ENCODE data around the gene PPP1R3D. TPM values are rescaled to one million over a fixed set of nuclear protein-coding genes. Genes with fewer than 3 reads are reported as not detected.

The PPP1R3D gene
- total and polyA plus RNA-seq, 2 donors from 2014 or later: 4.2 to 7.6 TPM

DNA sequence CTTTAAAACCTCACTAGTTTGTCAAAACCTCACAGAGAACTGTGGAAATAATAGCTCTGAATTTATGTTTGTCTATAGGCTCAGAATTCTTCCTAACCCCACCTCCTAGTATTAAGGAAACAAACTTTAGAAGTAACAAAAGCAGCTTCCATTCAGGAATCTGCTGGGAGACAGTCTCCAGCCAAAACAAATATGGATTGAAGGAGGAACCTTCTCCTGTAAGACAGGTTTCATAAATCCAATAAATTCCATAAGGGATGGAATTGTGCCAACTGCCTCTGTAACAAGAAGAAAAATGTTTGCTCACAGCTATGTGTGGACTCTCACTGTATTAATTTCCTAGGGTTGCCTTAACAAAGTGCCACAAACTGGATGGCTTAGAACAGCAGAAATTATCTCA, 14.2 kb downstream of the PPP1R3D start:
- Histone ChIP-seq H3K4me1 (ENCODE audit: control insufficient read depth in 2 of 3, insufficient read depth in 2 of 3, low read depth in 1 of 3, low read length in 3 of 3) (peaks cover 0 to 6% (median 5%) of the 10 kb centered on the region in 3 donors), H3K27ac (ENCODE audit: low read depth in 2 of 2, low read length in 2 of 2) (no peak overlapping the region), H3K27me3 (ENCODE audit: control insufficient read depth, insufficient read depth, low read length) (no peaks in the 10 kb centered on the region), H3K9me3 (ENCODE audit: control insufficient read depth in 2 of 3, insufficient read depth in 1 of 3, low read length in 3 of 3) (no peaks in the 10 kb centered on the region), H3K9ac (ENCODE audit: low read length in 3 of 3) (no peak overlapping the region), H3K36me3 (ENCODE audit: control insufficient read depth in 2 of 3, insufficient read depth in 3 of 3, low read length in 3 of 3) (no peaks in the 10 kb centered on the region), H3K4me3 (ENCODE audit: low read length in 3 of 3) (no peak overlapping the region)
- TF ChIP-seq CTCF (IDR thresholded peaks at IDR 0.05; ENCODE audit: borderline replicate concordance, extremely low read depth, insufficient read depth): no peak
- DNase-seq: no peak
- no peak for FAIRE-seq
- intact Hi-C loops (cut with DNase I): no loop called here

DNA sequence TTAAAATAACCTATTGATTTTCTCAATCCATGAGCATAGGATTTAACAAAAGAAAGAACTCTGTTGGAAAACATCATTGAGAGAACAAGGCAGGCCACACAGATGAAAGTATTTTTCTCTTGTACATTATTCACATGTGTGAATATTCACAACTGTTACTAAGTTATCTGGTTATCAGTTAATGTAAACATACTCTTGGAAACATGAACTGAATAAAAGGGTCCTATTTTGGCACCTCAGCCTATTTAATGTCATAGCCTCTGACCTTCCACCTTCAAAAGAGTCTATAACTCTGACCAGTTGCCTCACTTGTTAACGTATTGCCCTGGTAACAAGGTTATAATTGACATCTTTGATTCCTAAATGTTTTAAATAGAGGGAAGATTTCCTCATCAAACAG, 14.7 kb downstream of the PPP1R3D start:
- no peak overlapping the region for H3K4me3 ChIP-seq (ENCODE audit: low read length in 3 of 3)
- no peaks in the 10 kb centered on the region for H3K9me3 ChIP-seq (ENCODE audit: control insufficient read depth in 2 of 3, insufficient read depth in 1 of 3, low read length in 3 of 3)
- no peaks in the 10 kb centered on the region for H3K36me3 ChIP-seq (ENCODE audit: control insufficient read depth in 2 of 3, insufficient read depth in 3 of 3, low read length in 3 of 3)
- no peak overlapping the region for H3K27ac ChIP-seq (ENCODE audit: low read depth in 2 of 2, low read length in 2 of 2)
- H3K9ac ChIP-seq (ENCODE audit: low read length in 3 of 3): no peak overlapping the region
- peaks cover 0 to 6% (median 5%) of the 10 kb centered on the region in 3 donors for H3K4me1 ChIP-seq (ENCODE audit: control insufficient read depth in 2 of 3, insufficient read depth in 2 of 3, low read depth in 1 of 3, low read length in 3 of 3)
- intact Hi-C loops (cut with DNase I): no loop called here
- no peak for FAIRE-seq
- no peak for DNase-seq
- no peak for TF ChIP-seq CTCF (IDR thresholded peaks at IDR 0.05; ENCODE audit: borderline replicate concordance, extremely low read depth, insufficient read depth)
- H3K27me3 ChIP-seq (ENCODE audit: control insufficient read depth, insufficient read depth, low read length): no peaks in the 10 kb centered on the region

DNA sequence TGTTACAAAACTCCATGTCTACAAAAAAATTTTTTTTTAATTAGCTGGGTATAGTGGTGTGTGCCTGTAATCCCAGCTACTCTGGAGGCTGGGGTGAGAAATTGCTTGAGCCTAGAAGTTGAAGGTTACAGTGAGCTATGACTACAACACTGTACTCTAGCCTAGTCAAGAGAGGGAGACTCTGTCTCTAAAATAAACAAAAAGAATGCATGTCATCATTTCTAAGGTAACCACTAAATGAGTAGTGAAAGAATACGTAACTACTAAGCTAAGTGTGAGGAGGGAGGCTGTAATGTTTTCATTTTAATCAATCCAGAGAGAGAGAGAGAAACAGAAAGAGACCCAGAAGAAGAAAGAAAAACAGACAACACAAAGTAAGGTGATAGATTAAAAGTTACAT, 16.6 kb downstream of the PPP1R3D start:
- TF ChIP-seq CTCF (IDR thresholded peaks at IDR 0.05; ENCODE audit: borderline replicate concordance, extremely low read depth, insufficient read depth): no peak
- H3K9ac ChIP-seq (ENCODE audit: low read length in 3 of 3): no peak overlapping the region
- intact Hi-C loops (cut with DNase I): no loop called here
- no peak overlapping the region for H3K4me3 ChIP-seq (ENCODE audit: low read length in 3 of 3)
- no peaks in the 10 kb centered on the region for H3K9me3 ChIP-seq (ENCODE audit: control insufficient read depth in 2 of 3, insufficient read depth in 1 of 3, low read length in 3 of 3)
- H3K36me3 ChIP-seq (ENCODE audit: control insufficient read depth in 2 of 3, insufficient read depth in 3 of 3, low read length in 3 of 3): no peaks in the 10 kb centered on the region
- no peaks in the 10 kb centered on the region for H3K27me3 ChIP-seq (ENCODE audit: control insufficient read depth, insufficient read depth, low read length)
- H3K27ac ChIP-seq (ENCODE audit: low read depth in 2 of 2, low read length in 2 of 2): no peak overlapping the region
- FAIRE-seq (no peak), DNase-seq (no peak)
- peaks cover 0 to 6% (median 5%) of the 10 kb centered on the region in 3 donors for H3K4me1 ChIP-seq (ENCODE audit: control insufficient read depth in 2 of 3, insufficient read depth in 2 of 3, low read depth in 1 of 3, low read length in 3 of 3)

- Histone ChIP-seq H3K36me3 (ENCODE audit: control insufficient read depth in 2 of 3, insufficient read depth in 3 of 3, low read length in 3 of 3) (no peaks in the 10 kb centered on the region), H3K4me1 (ENCODE audit: control insufficient read depth in 2 of 3, insufficient read depth in 2 of 3, low read depth in 1 of 3, low read length in 3 of 3) (peaks cover 0 to 3% (median 0%) of the 10 kb centered on the region in 3 donors), H3K27ac (ENCODE audit: low read depth in 2 of 2, low read length in 2 of 2) (no peak overlapping the region), H3K9ac (ENCODE audit: low read length in 3 of 3) (no peak overlapping the region), H3K27me3 (ENCODE audit: control insufficient read depth, insufficient read depth, low read length) (no peaks in the 10 kb centered on the region), H3K9me3 (ENCODE audit: control insufficient read depth in 2 of 3, insufficient read depth in 1 of 3, low read length in 3 of 3) (no peaks in the 10 kb centered on the region), H3K4me3 (ENCODE audit: low read length in 3 of 3) (no peak overlapping the region)
- TF ChIP-seq CTCF (IDR thresholded peaks at IDR 0.05; ENCODE audit: borderline replicate concordance, extremely low read depth, insufficient read depth): no peak
- intact Hi-C loops (cut with DNase I): no loop called here
- FAIRE-seq (no peak), DNase-seq (no peak)
Measured at GRCh38 chr20:59920944-59921343, 19.2 kb downstream of the PPP1R3D start.
